K562 (cell line): Measurements from ENCODE around the gene PRDM16. TPM values are rescaled to one million over a fixed set of nuclear protein-coding genes. Genes with fewer than 3 reads are reported as not detected.

Experiments
- ATAC-seq: fragments of 200-7000 bp; cut with Tn5 transposase; 3 replicates; pipeline ENCODE4 v1.9.1; 2020; ENCODE audit warnings: moderate library complexity
- BruUV-seq: library from RNA; stranded (reverse); fragments of 400-500 nt; replicated peaks from 2 replicates; lab custom pipeline; 2021; lab: Mats Ljungman, UMichigan
- CTCF ChIA-PET: fragments of 300-600 bp; formaldehyde crosslinking; extraction: SDS; loops from one replicate; lab custom pipeline; 2021; ENCODE audit warnings: low intra/inter-chr PET ratio; lab: Yijun Ruan, JAX
- POLR2A ChIA-PET: fragments of 300-600, 350-650 bp; sonication (Branson Sonifier 250); formaldehyde crosslinking; extraction: SDS; loops from one replicate; lab custom pipeline; 2021; ENCODE audit warnings: antibody characterized with exemption, inconsistent platforms; lab: Yijun Ruan, JAX
- DNase-seq, 4 experiments: peaks; one replicate each; pipeline versions ENCODE4 v3.0.0 to v3.0.0-alpha.2; 2011 to 2018; ENCODE audit warnings: low spot score in 3 of 4, mixed read lengths in 3 of 4; ENCODE audit errors: extremely low read depth in 1 of 4
- FAIRE-seq: peaks from 2 replicates; lab custom pipeline; 2011; peaks lifted over from hg19 to GRCh38; lab: Jason Lieb, UNC
- H2AFZ ChIP-seq: 2 replicates; pipeline ENCODE4 v1.6.0; 2011; ENCODE audit warnings: low read depth, low read length, control low read depth, inconsistent platforms
- H3K27ac ChIP-seq: fragments of 200-600 bp; 3 replicates; pipeline ENCODE4 v1.8.0; 2011; ENCODE audit warnings: low read depth, mild to moderate bottlenecking, control low read depth, inconsistent platforms, low read length, moderate library complexity, mixed read lengths; ENCODE audit errors: extremely low read depth
- H3K27me3 ChIP-seq, 2 experiments: fragments of 300-600 bp in 1 of 2; 2 replicates in 1 of 2; 3 replicates in 1 of 2; pipeline versions ENCODE4 v1.6.0 to v1.8.0; 2011; ENCODE audit warnings: inconsistent platforms in 2 of 2, low read length in 2 of 2, mild to moderate bottlenecking in 1 of 2, mixed read lengths in 1 of 2, moderate library complexity in 1 of 2; ENCODE audit not compliant: control insufficient read depth in 2 of 2, insufficient read depth in 2 of 2
- H3K36me3 ChIP-seq: fragments of 300-600 bp; 3 replicates; pipeline ENCODE4 v1.8.0; 2011; ENCODE audit warnings: mild to moderate bottlenecking, low read length, inconsistent platforms; ENCODE audit not compliant: control insufficient read depth, insufficient read depth
- H3K4me1 ChIP-seq, 2 experiments: fragments of 200-600 bp in 1 of 2; replicated peaks in 1 of 2; 2 replicates in 1 of 2; 3 replicates in 1 of 2; pipeline versions ENCODE4 v1.5.1 to v1.8.0; 2011; ENCODE audit warnings: inconsistent platforms in 2 of 2, low read length in 2 of 2, mild to moderate bottlenecking in 1 of 2, mixed read lengths in 1 of 2, moderate library complexity in 1 of 2; ENCODE audit not compliant: control insufficient read depth in 2 of 2, insufficient read depth in 2 of 2
- H3K4me2 ChIP-seq: 2 replicates; pipeline ENCODE4 v1.6.1; 2011; ENCODE audit warnings: low read length, control low read depth, inconsistent platforms, mixed read lengths; ENCODE audit not compliant: insufficient read depth
- H3K4me3 ChIP-seq: fragments of 200-600 bp; sonication (generic), shearing (Covaris generic); 2 replicates; pipeline ENCODE4 v1.5.1; 2016; ENCODE audit warnings: control low read depth, inconsistent platforms
- H3K79me2 ChIP-seq: fragments of 200-600 bp; 3 replicates; pipeline ENCODE4 v1.8.0; 2011; ENCODE audit warnings: low read length, inconsistent platforms; ENCODE audit not compliant: control insufficient read depth, insufficient read depth
- H3K9ac ChIP-seq, 2 experiments: 2 replicates each; pipeline versions ENCODE4 v1.6.0 to v1.6.1; 2011; ENCODE audit warnings: low read depth in 2 of 2, low read length in 2 of 2, control low read depth in 1 of 2, inconsistent platforms in 1 of 2, mild to moderate bottlenecking in 1 of 2, mixed read lengths in 1 of 2; ENCODE audit not compliant: insufficient read depth in 1 of 2
- H3K9me1 ChIP-seq: one replicate; pipeline ENCODE4 v1.6.0; 2011; ENCODE audit warnings: inconsistent platforms, mild to moderate bottlenecking, low read length, moderate library complexity; ENCODE audit not compliant: control insufficient read depth, insufficient read depth
- H3K9me3 ChIP-seq: replicated peaks from 2 replicates; pipeline ENCODE4 v1.5.1; 2011; ENCODE audit warnings: low read depth, low read length, inconsistent platforms; ENCODE audit not compliant: control insufficient read depth, insufficient read depth
- H4K20me1 ChIP-seq: replicated peaks from 2 replicates; pipeline ENCODE4 v1.6.1; 2011; ENCODE audit warnings: low read length, inconsistent platforms, mixed read lengths; ENCODE audit not compliant: control insufficient read depth, insufficient read depth
- VEZF1 ChIP-seq: fragments of 200-800 bp; sonication (Bioruptor generic); IDR thresholded peaks from 2 replicates; pipeline ENCODE4 v1.6.1; 2017; ENCODE audit warnings: missing genetic modification characterization, missing compliant biosample characterization
- ZNF584 ChIP-seq: fragments of 200-800 bp; sonication (Bioruptor generic); IDR thresholded peaks from 2 replicates; pipeline ENCODE4 v1.6.1; 2016; ENCODE audit warnings: low read depth, mild to moderate bottlenecking, missing genetic modification characterization, missing compliant biosample characterization
- WGBS: fragments of 100-300 bp; shearing (Covaris generic); methylation state at CpG from one replicate; pipeline ENCODE4 v1.1.6; 2016; ENCODE audit warnings: low coverage, mixed read lengths; ENCODE audit not compliant: insufficient coverage; ENCODE audit errors: missing lambda C conversion rate; 5-methylcytosine and 5-hydroxymethylcytosine counted together
- in situ Hi-C: fragments of 300-500 bp; cut with MboI; formaldehyde crosslinking; loops from 4 replicates; pipeline ENCODE4 v1.15.0; 2018; ENCODE audit warnings: inconsistent platforms, mixed read lengths
- intact Hi-C: fragments of 100-400 bp; cut with micrococcal nuclease; formaldehyde crosslinking; loops from 2 replicates; pipeline ENCODE4 v1.14.2; 2022
- polyA plus RNA-seq, 8 experiments: library from polyadenylated mRNA; depleted of rRNA in 4 of 8; stranded (reverse) in 5 of 8; unstranded in 3 of 8; fragments of >200 nt; fragmentation: Nextera tagmentation in 2 of 8; fragmentation: Illumina TruSeq in 1 of 8; extraction: Ambion mirVana in 2 of 8; extraction: Trizol in 1 of 8; gene quantifications; 2 replicates each; pipeline versions ENCODE4 v1.2.1 to v1.2.3, GENCODE V29; 2011 to 2014; ENCODE audit warnings: inconsistent platforms in 1 of 8, missing spikeins in 1 of 8
- total RNA-seq, 7 experiments: library from RNA; depleted of rRNA in 6 of 7; stranded (reverse); fragments of >200 nt in 6 of 7; fragmentation: Illumina TruSeq in 2 of 7; extraction: Trizol in 2 of 7; gene quantifications; 2 replicates each; pipeline versions ENCODE4 v1.2.1 to v1.2.3, GENCODE V29; 2011 to 2021; ENCODE audit warnings: low replicate concordance in 1 of 7

PRDM16 gene
- total and polyA plus RNA-seq, 9 of the 15 experiments (the other 6 are each of a cell fraction or from before 2014, with no cell fraction given), result 0.10 to 0.27 TPM; not detected in 7

GRCh38 chr1:3327936-3328590 lies 259.1 kb downstream of the PRDM16 start:
- no peaks in the 10 kb centered on the region for H3K36me3 ChIP-seq
- CTCF ChIA-PET, result no interaction called here
- WGBS, result 2% methylated on average over 15 of the region's 15 CpGs
- DNase-seq (no peak), ATAC-seq (no peak), FAIRE-seq (no peak)
- no peaks in the 10 kb centered on the region for H3K9me1 ChIP-seq
- H3K79me2 ChIP-seq, result no peaks in the 10 kb centered on the region
- no peak overlapping the region for H2AFZ ChIP-seq
- H3K9me3 ChIP-seq, result no peaks in the 10 kb centered on the region
- BruUV-seq, result no TSS peak
- H4K20me1 ChIP-seq, result peaks cover 4% of the 10 kb centered on the region
- no peak overlapping the region for H3K4me2 ChIP-seq
- POLR2A ChIA-PET, result no interaction called here
- intact Hi-C loops (no loop called here), in situ Hi-C loops (no loop called here)
- TF ChIP-seq VEZF1 (CRISPR knock-in tag) (0 out of 2 replicates have a peak, but pooled peaks have one; percentile 29), ZNF584 (CRISPR knock-in tag) (no peak)
- H3K9ac ChIP-seq, result no peak overlapping the region
- peaks cover 0 to 15% of the 10 kb centered on the region in 2 experiments; a peak in 1 of 5 replicates for H3K27me3 ChIP-seq
- peaks cover 0 to 6% of the 10 kb centered on the region in 2 experiments; a peak in 2 of 5 replicates for H3K4me1 ChIP-seq
- H3K4me3 ChIP-seq, result no peak overlapping the region
- no peak overlapping the region for H3K27ac ChIP-seq
